Stimulated activated CD4-positive, alpha-beta T cell treated with anti-CD3 and anti-CD28 coated beads, Interleukin-4, amount 100 ng/mL, for 4 hours (primary cell): Measurements from ENCODE around the gene ZNRF3.
"Not testable (repeated sequence)": the region's sequence is repeated elsewhere in the genome, so short reads cannot be mapped to it uniquely, and the experiment has no call there.

Experiments used
- DNase-seq, 2 experiments: peaks; one replicate each; pipeline ENCODE4 v3.0.0-alpha.2; 2020

ZNRF3 gene

GRCh38 chr22:28935713-28936112 lies 52.3 kb downstream of the ZNRF3 start:
- DNase-seq: no peak

- DNase-seq: no peak
Measured at GRCh38 chr22:28936200-28936599, 52.8 kb downstream of the ZNRF3 start.

- no peak for DNase-seq
Measured at GRCh38 chr22:28937206-28938025, 54.0 kb downstream of the ZNRF3 start.

- no peak for DNase-seq
Measured at GRCh38 chr22:28938286-28938833, 55.0 kb downstream of the ZNRF3 start.

- no peak for DNase-seq
Measured at GRCh38 chr22:28939394-28939793, 56.0 kb downstream of the ZNRF3 start.

- DNase-seq: no peak
Measured at GRCh38 chr22:28939932-28940331, 56.6 kb downstream of the ZNRF3 start.

- DNase-seq: no peak
Measured at GRCh38 chr22:28940441-28940840, 57.1 kb downstream of the ZNRF3 start.

GRCh38 chr22:28942333-28942732 lies 59.0 kb downstream of the ZNRF3 start:
- no peak for DNase-seq

GRCh38 chr22:28942801-28943500 lies 59.6 kb downstream of the ZNRF3 start:
- no peak for DNase-seq

GRCh38 chr22:28943501-28943879 lies 60.1 kb downstream of the ZNRF3 start:
- DNase-seq: no peak

- DNase-seq: no peak
Measured at GRCh38 chr22:28947125-28947524, 63.8 kb downstream of the ZNRF3 start.

- no peak for DNase-seq
Measured at GRCh38 chr22:28948424-28948823, 65.1 kb downstream of the ZNRF3 start.

- not testable (repeated sequence) for DNase-seq
Measured at GRCh38 chr22:28948860-28949551, 65.6 kb downstream of the ZNRF3 start.

GRCh38 chr22:28949788-28950187 lies 66.4 kb downstream of the ZNRF3 start:
- DNase-seq: no peak

- DNase-seq: no peak
Measured at GRCh38 chr22:28950617-28951411, 67.4 kb downstream of the ZNRF3 start.

- no peak for DNase-seq
Measured at GRCh38 chr22:28951530-28951929, 68.2 kb downstream of the ZNRF3 start.

- no peak for DNase-seq
Measured at GRCh38 chr22:28951969-28952521, 68.7 kb downstream of the ZNRF3 start.

GRCh38 chr22:28952857-28953256 lies 69.5 kb downstream of the ZNRF3 start:
- no peak for DNase-seq

- no peak for DNase-seq
Measured at GRCh38 chr22:28953403-28953802, 70.0 kb downstream of the ZNRF3 start.

- DNase-seq: no peak
Measured at GRCh38 chr22:28953976-28954880, 70.9 kb downstream of the ZNRF3 start.

GRCh38 chr22:28955817-28956216 lies 72.4 kb downstream of the ZNRF3 start:
- DNase-seq: peak; percentile 37 to 64
